NB4 (cell line): ENCODE measurements around the gene KLHL6.
"Not testable (repeated sequence)": the region's sequence is repeated elsewhere in the genome, so short reads cannot be mapped to it uniquely, and the experiment has no call there.

ENCODE experiments used
- CTCF ChIP-seq: IDR thresholded peaks from one replicate; pipeline ENCODE4 v1.5.1; 2012; ENCODE audit warnings: low read depth, low read length
- MYC ChIP-seq: IDR thresholded peaks from 2 replicates; pipeline ENCODE4 v1.6.1; 2011; ENCODE audit warnings: low read depth, low read length
- POLR2A ChIP-seq: IDR thresholded peaks from 2 replicates; pipeline ENCODE4 v1.6.1; 2011; ENCODE audit warnings: mild to moderate bottlenecking; ENCODE audit not compliant: insufficient read length; ENCODE audit errors: extremely low read depth

GRCh38 chr3:183570191-183570590 lies 14.7 kb upstream of the KLHL6 start:
- not testable (repeated sequence) for TF ChIP-seq CTCF, MYC, POLR2A
